ENCODE data around the gene ARHGAP33.
A peak's percentile ranks its signal among the peaks of the same experiment; 100 is the strongest.

The ARHGAP33 gene

DNA sequence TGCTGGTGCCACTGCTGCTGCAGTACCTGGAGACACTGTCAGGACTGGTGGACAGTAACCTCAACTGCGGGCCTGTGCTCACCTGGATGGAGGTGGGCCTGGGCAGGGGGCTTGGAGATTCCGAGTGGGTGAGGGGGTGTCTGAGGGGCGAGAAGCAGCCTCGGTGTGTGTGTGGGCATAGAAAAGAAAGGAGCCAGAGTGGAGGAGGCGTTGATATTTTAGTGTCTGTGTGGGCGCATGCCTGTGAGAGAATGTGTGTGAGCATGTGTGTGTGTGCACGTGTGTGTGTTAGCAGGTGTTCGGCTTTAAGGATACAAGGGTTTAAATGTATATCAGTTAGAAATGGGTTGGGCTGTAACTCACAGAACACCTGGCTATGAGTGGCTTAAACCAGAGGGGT is 3.7 kb downstream of the ARHGAP33 start:
- no peak for DNase-seq

- no peak for DNase-seq
These were observed 4.7 kb downstream of the ARHGAP33 start for GRCh38 chr19:35780058-35780457.

GRCh38 chr19:35780717-35781116 is 5.4 kb downstream of the ARHGAP33 start:
- no peak for DNase-seq

- no peak for DNase-seq
These were observed 6.3 kb downstream of the ARHGAP33 start for GRCh38 chr19:35781650-35782049.

DNA sequence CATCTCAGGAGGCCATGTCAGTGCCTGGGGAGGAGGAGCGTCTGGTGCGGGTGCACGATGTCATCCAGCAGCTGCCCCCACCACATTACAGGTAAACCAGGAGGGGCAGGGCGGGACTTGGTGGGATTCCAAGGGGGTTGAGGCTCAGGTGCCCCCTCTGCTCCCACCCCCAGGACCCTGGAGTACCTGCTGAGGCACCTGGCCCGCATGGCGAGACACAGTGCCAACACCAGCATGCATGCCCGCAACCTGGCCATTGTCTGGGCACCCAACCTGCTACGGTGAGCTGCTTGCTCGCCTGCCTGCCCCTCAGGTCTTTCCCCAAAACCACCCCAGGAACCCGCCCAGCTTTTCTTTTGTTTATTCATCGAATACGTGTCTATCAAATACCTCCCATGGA is 7.2 kb downstream of the ARHGAP33 start:
- no peak for DNase-seq

DNA sequence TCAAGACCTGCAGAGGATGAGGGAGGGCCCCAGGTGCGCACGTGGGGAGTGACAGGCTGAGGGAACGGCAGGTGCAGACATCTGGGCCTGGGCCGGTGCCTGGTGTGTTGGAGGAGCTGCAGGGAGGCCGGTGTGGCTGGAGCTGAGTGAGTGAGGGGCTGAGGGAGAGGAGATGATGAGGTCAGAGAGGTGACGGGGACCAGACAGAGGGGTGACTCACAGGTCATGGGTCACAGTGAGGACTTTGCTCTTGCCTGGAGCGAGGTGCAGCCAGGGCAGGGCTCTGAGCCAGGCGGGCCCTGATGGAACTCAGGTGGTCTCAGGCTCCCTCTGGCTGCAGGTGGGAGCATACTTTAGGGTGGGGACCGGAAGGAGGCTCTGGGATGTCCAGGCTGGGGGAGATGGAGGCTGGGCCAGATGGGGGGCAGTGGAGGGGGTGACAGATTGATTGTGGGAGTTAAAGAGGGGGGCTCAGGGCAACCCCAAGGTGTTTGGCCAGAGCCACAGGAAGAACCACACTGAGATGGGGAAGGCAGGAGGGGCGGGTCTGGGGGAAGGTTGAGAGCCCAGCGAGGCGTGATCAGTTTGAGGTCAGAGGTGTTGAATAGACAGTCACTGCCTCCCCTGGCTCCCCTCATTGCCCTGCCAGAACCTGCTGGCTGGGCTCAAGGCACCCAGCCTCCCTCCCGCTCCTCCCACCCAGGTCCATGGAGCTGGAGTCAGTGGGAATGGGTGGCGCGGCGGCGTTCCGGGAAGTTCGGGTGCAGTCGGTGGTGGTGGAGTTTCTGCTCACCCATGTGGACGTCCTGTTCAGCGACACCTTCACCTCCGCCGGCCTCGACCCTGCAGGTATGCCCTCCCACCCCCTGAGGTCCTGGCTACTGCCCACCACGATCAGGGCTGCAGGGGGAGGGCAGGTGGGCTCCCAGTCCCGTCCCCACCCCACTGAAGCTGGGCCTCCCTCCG is 8.4 kb downstream of the ARHGAP33 start:
- DNase-seq: no peak

DNA sequence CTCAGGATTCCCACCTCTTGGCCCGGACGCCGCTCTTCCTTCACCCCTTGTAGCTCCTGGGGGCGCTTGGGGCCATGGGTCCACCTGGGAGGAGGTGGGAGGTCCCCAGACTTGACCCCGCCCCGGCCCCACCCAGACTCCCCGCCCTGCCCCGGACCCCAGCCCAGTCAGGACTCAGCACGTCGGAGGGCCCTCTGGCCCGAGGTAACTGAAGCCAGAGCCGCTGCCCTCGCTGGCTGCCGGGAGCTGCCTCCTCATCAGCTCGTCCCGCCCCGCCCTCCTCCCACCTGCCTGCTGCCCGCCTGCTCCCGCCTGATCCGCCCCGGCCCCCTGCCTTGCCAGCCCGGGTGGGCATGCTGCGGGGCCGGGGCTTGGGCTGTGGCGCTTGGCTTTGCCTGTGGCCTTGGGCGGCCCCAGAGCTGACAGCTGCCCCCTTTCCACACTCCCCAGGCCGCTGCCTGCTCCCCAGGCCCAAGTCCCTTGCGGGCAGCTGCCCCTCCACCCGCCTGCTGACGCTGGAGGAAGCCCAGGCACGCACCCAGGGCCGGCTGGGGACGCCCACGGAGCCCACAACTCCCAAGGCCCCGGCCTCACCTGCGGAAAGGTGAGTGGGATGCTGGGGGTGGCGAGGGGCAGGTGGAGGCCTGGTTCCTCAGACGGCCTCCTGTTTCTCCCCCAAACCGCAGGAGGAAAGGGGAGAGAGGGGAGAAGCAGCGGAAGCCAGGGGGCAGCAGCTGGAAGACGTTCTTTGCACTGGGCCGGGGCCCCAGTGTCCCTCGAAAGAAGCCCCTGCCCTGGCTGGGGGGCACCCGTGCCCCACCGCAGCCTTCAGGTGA is 9.4 kb downstream of the ARHGAP33 start:
- no peak for DNase-seq

- DNase-seq: no peak
These were observed 9.9 kb downstream of the ARHGAP33 start for GRCh38 chr19:35785339-35785627.

- DNase-seq: no peak
These were observed 11.2 kb downstream of the ARHGAP33 start for GRCh38 chr19:35786299-35787160.

GRCh38 chr19:35787227-35787799 is 11.9 kb downstream of the ARHGAP33 start:
- no peak for DNase-seq

GRCh38 chr19:35788205-35788960 is 13.0 kb downstream of the ARHGAP33 start:
- no peak for DNase-seq

- no peak for DNase-seq
These were observed 14.0 kb downstream of the ARHGAP33 start for GRCh38 chr19:35789195-35789977.

DNA sequence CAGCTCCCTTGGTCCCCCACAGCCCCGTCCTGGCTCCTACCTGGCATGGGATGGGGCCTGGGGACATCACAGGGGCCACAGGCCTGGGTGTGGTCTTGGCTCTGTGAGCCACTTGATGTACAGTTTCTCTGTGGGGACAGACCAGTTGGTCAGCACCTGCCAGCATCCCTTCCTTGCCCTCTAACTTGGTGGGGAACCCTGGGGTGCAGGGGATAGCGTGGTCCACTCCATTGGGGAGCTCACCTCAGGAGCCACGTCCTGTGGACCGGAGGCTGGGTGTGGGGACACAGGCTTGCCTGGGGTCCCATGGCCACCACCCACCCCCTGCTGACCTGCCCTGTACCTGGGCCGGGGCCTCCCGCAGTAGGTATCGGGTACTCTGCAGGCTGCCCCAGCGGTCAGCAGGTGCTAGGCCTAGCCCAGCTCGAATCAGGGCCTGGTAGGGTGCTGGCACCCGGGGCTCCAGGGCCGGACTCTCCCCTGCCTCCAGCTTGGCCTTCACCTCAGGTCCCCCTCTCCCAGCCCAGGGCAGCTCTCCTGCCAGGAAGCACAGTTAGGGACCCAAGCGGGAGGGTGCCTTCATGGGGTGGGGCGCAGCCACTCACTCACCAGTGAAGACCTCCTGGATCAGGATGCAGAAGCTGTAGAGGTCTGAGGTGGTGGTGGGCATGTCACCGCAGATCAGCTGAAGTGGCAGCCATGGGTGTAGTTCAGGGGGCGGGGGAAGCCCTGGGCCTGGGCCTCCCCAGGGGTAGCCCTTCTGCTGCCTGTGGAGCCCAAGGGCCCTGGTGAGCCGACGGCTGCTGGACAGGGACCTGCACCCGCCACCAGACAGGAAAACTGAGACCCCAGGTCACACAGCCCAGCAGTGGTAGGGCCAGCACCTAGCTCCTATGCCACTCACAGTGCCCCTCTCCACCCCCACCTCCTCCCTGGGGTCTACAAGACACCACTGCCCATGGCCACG is 14.9 kb downstream of the ARHGAP33 start:
- DNase-seq: no peak

- DNase-seq: peak; percentile 23
These were observed 15.8 kb downstream of the ARHGAP33 start for GRCh38 chr19:35790981-35791813.

DNA sequence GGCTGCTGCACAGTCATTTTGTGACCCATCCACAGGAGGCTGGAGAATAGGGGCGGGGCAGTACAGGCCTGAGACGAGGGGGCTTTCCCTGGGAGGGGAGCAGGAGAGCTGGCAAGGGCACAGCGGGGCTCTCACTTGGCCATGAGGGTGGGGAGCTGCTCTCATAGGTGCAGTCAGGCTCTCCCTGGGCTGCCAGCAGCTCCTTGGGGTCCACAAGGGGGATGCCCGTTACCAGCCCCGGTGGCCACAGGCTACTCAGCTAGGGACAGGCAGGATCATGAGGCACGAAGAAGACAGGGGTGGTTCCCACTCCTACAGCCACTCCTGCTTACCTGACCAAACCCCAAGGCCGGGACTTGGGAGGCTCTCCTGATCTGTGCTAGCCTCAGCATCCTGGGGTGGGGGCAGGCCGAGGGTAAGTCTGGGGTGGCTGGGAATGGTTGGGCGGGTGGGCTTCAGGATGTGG is 16.5 kb downstream of the ARHGAP33 start:
- no peak for DNase-seq

DNA sequence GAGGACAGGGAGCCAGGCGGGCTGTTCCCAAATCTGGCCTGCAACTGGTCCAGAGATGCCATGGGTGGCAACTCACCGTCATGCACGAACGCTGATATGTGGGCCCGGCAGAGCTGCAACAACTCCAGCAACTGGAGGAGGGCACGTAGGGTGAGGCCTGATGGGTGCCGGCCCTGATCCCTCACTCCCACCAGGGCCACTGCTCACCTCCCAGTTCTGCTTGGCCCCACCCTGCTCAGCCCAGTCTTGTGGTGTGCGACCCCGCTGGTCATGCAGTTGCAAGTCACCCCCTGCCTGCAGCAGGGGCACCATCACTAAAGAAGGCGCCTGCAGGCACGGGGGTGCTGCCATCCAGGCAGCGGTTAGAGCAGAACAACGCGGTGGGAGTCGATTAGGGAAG is 16.9 kb downstream of the ARHGAP33 start:
- DNase-seq: no peak

DNA sequence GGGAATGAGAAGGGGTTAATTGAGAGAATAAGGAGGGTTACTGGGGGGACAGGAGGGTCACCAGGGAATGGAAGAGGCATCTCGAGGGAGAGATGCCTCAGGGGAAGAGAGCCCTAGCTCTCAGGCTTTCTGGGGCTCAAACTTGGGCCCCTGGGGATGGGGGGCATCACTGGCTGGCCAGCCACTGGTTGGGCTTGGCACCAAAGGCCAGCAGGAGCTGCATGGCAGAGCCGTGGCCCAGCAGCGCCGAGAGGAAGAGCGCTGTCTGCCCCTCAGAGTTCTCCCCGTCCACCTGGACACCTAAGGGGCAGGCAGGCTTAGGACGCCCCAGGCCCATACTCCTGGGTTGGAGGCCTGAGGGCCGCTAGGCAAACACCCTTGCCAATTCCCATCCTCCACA is 17.5 kb downstream of the ARHGAP33 start:
- DNase-seq: no peak

DNA sequence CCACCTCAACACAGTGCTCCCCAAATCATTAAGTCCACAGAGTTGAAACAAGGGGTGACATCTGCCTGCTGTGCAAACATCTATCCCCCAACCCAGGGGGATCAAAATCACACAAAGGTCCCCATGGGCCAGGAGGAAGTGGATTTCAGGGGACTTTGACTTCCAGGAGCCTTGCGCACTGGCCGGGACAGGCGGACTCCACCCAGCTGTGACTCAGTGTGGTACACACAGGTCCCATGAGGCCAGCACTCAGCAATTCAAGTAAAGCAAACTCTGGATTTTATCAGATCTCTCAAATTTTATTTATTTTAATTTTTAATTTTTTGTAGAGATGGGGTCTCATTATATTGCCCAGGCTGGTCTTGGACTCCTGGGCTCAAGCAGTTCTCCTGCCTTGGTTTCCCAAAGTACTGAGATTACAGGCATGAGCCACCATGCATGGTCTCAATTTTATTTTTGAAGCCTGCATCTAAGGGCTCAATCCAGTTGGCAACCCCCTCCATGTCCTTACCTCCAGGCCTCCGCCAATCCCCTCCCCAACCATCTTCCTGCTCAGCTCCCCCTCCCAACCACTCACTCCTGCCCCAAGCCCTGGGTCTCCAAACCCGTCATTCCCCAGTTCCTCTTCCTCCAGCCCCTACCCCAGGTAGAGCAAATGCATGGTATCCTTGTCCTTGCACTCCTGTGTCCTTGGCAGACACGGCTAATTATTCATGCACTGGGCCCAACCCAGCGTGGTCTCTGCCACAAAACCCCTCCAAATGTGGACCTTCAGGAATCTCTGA is 18.2 kb downstream of the ARHGAP33 start:
- DNase-seq: no peak
